AG04449 (cell line): ENCODE data around the gene MYO1B.

Experiments
- CTCF ChIA-PET: fragments of 350-600 bp; formaldehyde crosslinking; extraction: SDS; loops from one replicate; lab custom pipeline; 2021; ENCODE audit warnings: antibody characterized with exemption; lab: Yijun Ruan, JAX
- POLR2A ChIA-PET: fragments of 400-600, 350-600 bp; formaldehyde crosslinking; extraction: SDS; loops from one replicate; lab custom pipeline; 2020; ENCODE audit warnings: antibody characterized with exemption, inconsistent platforms; lab: Yijun Ruan, JAX
- DNase-seq: peaks from one replicate; pipeline ENCODE4 v3.0.0-alpha.2; 2010; ENCODE audit warnings: low read depth, low spot score
- H3K4me3 ChIP-seq: 2 replicates; pipeline ENCODE4 v1.5.1; 2011; ENCODE audit warnings: low read depth, mild to moderate bottlenecking, control low read depth, low read length
- CTCF ChIP-seq: IDR thresholded peaks from one replicate; pipeline ENCODE4 v1.5.1; 2011; ENCODE audit warnings: mild to moderate bottlenecking, moderate library complexity, low read length, control low read depth, inconsistent platforms; ENCODE audit not compliant: insufficient read depth; ENCODE audit errors: missing control alignments

MYO1B gene

GRCh38 chr2:191329841-191330240 lies 84.6 kb downstream of the MYO1B start:
- no peak for DNase-seq
- POLR2A ChIA-PET: no interaction called here
- TF ChIP-seq CTCF: no peak
- no peak overlapping the region for H3K4me3 ChIP-seq
- CTCF ChIA-PET: interaction anchor here (1.0 to 2.6 kb wide), 3 partner anchors 10 to 171 kb away, joined by 3 to 11 read pairs (median 3); no protein-coding TSS in a partner anchor

GRCh38 chr2:191333911-191334357 lies 88.7 kb downstream of the MYO1B start:
- ChIA-PET CTCF (interaction anchor here (1.0 to 1.9 kb wide), 3 partner anchors 9 to 168 kb away, joined by 3 to 7 read pairs (median 3); no protein-coding TSS in a partner anchor), POLR2A (interaction anchor here (1.0 to 1.4 kb wide), 3 partner anchors 10 to 87 kb away, joined by 3 read pairs; no protein-coding TSS in a partner anchor)
- DNase-seq: peak; percentile 93
- no peak for TF ChIP-seq CTCF
- no peak overlapping the region for H3K4me3 ChIP-seq

- TF ChIP-seq CTCF: no peak
- H3K4me3 ChIP-seq: no peak overlapping the region
- CTCF ChIA-PET: interaction anchor here (1.0 kb wide), 1 partner anchor 172 kb away, joined by 3 read pairs; no protein-coding TSS in a partner anchor
- POLR2A ChIA-PET: no interaction called here
- DNase-seq: no peak
Observed at GRCh38 chr2:191335875-191336464, 90.8 kb downstream of the MYO1B start.

GRCh38 chr2:191341436-191341835 lies 96.2 kb downstream of the MYO1B start:
- DNase-seq: no peak
- ChIA-PET CTCF (interaction anchor here (0.8 kb wide), 1 partner anchor 13 kb away, joined by 3 read pairs; no protein-coding TSS in a partner anchor), POLR2A (no interaction called here)
- H3K4me3 ChIP-seq: no peak overlapping the region
- TF ChIP-seq CTCF: no peak

- TF ChIP-seq CTCF: no peak
- no peak for DNase-seq
- CTCF ChIA-PET: interaction anchor here (1.0 kb wide), 2 partner anchors 112 to 157 kb away, joined by 3 to 5 read pairs; no protein-coding TSS in a partner anchor
- no peak overlapping the region for H3K4me3 ChIP-seq
- POLR2A ChIA-PET: interaction anchor here (0.6 to 0.8 kb wide), 2 partner anchors 9 to 292 kb away, joined by 3 read pairs; no protein-coding TSS in a partner anchor
Observed at GRCh38 chr2:191343796-191344338, 98.7 kb downstream of the MYO1B start.

- no peak overlapping the region for H3K4me3 ChIP-seq
- no peak for TF ChIP-seq CTCF
- CTCF ChIA-PET: interaction anchor here (1.0 to 1.6 kb wide), 2 partner anchors 21 to 156 kb away, joined by 3 to 11 read pairs; no protein-coding TSS in a partner anchor
- POLR2A ChIA-PET: interaction anchor here (0.9 to 1.4 kb wide), 2 partner anchors 81 to 99 kb away, joined by 3 to 4 read pairs; no protein-coding TSS in a partner anchor
- DNase-seq: no peak
Observed at GRCh38 chr2:191345788-191346187, 100.6 kb downstream of the MYO1B start.
